NT2/D1 (cell line): ENCODE data around the gene FAM107B.

Experiments used
- SUZ12 ChIP-seq: IDR thresholded peaks from 2 replicates; pipeline ENCODE4 v1.6.1; 2011; ENCODE audit not compliant: insufficient read length, insufficient read depth; ENCODE audit errors: extremely low read depth
- ZNF274 ChIP-seq: IDR thresholded peaks from 2 replicates; pipeline ENCODE4 v1.6.1; 2011; ENCODE audit warnings: mild to moderate bottlenecking, low read depth, low read length

DNA sequence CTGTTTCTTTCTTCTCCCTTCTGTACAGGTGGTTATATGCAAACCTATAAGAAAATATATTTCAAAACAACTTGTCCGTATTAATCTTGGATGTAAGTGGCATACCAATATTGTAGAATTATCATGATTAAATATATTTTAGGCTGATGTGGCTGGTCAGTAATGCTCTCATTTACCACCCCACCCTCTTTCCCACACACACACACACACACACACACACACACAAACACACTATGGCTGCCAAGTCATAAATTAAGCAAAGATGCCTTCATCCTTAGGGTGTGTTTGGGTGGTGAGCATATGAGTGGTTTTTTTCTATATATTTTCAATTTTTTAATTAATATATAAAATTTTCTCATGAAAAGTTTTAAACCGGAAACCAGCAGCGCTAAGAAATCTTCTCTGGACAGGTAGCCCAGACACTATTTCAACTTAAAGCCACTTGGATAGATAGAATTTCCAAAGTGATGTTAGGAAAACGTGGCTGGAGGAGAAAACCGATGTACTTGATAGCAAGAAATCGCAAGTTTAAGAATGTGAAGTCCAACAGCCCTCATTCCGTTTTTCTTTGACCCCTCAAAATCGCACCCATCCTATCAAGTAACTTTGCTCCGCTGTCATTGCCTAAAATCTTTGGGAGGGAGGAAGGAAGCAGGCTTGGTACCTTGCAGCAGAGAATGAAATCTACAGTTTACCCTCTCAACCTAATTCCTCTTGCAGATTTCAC, 171.7 kb downstream of the FAM107B start:
- TF ChIP-seq ZNF274 (no peak), SUZ12 (no peak)
